Vagina (tissue), 2 donors: Measurements from ENCODE around the gene RUNX2. TPM values are rescaled to one million over a fixed set of nuclear protein-coding genes. Genes with fewer than 3 reads are reported as not detected.

ENCODE experiments used
- DNase-seq, 2 donors: peaks; one replicate each; pipeline ENCODE4 v3.0.0-alpha.2; 2017; ENCODE audit errors: extremely low spot score in 2 of 2
- H3K27ac ChIP-seq: fragments of 200-600 bp; sonication (generic); one replicate; pipeline ENCODE4 v1.5.1; 2019
- H3K27me3 ChIP-seq: fragments of 200-600 bp; sonication (generic); one replicate; pipeline ENCODE4 v1.5.1; 2019
- H3K36me3 ChIP-seq, 2 donors: fragments of 200-600 bp; sonication (generic); one replicate each; pipeline ENCODE4 v1.5.1; 2017 to 2019
- H3K4me1 ChIP-seq: fragments of 200-600 bp; sonication (generic); one replicate; pipeline ENCODE4 v1.5.1; 2019
- H3K4me3 ChIP-seq, 2 donors: fragments of 200-600 bp; sonication (generic); 1 replicate in 1 of 2; 2 replicates in 1 of 2; pipeline ENCODE4 v1.5.1; 2016 to 2019
- H3K9me3 ChIP-seq: fragments of 200-600 bp; sonication (generic); one replicate; pipeline ENCODE4 v1.5.1; 2019
- POLR2A ChIP-seq, 2 donors: fragments of 450-650 bp; IDR thresholded peaks; one replicate each; pipeline ENCODE4 v1.6.1; 2017; ENCODE audit warnings: antibody characterized with exemption in 2 of 2, mild to moderate bottlenecking in 2 of 2, moderate library complexity in 2 of 2
- POLR2AphosphoS5 ChIP-seq, 2 donors: sonication (generic); formaldehyde crosslinking; IDR thresholded peaks; one replicate each; pipeline ENCODE4 v1.9.0; 2017; ENCODE audit warnings: antibody characterized with exemption in 2 of 2, mild to moderate bottlenecking in 2 of 2, low read depth in 1 of 2; ENCODE audit not compliant: insufficient read depth in 1 of 2
- intact Hi-C: fragments of 100-400 bp; cut with DNase I; formaldehyde crosslinking; loops from one replicate; pipeline ENCODE4 v1.15.1; 2023
- total RNA-seq: library from RNA; depleted of rRNA; stranded (reverse); fragments of >200 nt; gene quantifications from one replicate; pipeline ENCODE4 v1.2.3, GENCODE V29; 2016
- TF ChIP-seq, protein P1 (sequence below), 3 experiments: fragments of 450-650 bp in 2 of 3; fragments of 200-600 bp in 1 of 3; sonication (generic) in 1 of 3; IDR thresholded peaks; one replicate each; pipeline ENCODE4 v1.5.1; 2017 to 2019; ENCODE audit warnings: antibody characterized with exemption in 3 of 3, mild to moderate bottlenecking in 2 of 3, moderate library complexity in 2 of 3

The RUNX2 gene
- total RNA-seq, 1 donor from 2014 or later = 13.0 TPM

DNA sequence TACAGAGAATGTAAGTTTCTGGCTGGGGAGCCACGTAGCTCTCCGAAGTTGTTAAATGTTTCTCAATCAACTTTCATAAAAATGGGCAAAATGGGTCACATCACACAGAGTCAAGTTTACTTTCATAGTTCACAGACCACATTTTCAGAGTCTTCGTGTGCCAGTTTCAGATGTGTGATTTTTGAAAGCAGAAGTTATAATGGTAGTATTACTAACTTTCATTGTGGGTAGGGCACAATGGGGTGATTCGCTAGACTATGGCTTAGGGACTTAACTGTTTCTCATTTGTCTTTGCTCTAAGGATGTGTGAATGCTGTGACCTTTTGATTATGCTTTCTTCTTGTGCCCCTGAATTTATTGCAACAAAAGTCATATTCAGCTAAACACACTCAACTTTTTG lies 158.6 kb downstream of the RUNX2 start:
- Histone ChIP-seq H3K36me3 (no peaks in the 10 kb centered on the region), H3K27me3 (no peaks in the 10 kb centered on the region), H3K9me3 (no peaks in the 10 kb centered on the region), H3K4me3 (no peak overlapping the region), H3K27ac (no peak overlapping the region), H3K4me1 (peaks cover 17% of the 10 kb centered on the region)
- no peak for DNase-seq
- intact Hi-C loops = no loop called here
- TF ChIP-seq, protein P1, sequence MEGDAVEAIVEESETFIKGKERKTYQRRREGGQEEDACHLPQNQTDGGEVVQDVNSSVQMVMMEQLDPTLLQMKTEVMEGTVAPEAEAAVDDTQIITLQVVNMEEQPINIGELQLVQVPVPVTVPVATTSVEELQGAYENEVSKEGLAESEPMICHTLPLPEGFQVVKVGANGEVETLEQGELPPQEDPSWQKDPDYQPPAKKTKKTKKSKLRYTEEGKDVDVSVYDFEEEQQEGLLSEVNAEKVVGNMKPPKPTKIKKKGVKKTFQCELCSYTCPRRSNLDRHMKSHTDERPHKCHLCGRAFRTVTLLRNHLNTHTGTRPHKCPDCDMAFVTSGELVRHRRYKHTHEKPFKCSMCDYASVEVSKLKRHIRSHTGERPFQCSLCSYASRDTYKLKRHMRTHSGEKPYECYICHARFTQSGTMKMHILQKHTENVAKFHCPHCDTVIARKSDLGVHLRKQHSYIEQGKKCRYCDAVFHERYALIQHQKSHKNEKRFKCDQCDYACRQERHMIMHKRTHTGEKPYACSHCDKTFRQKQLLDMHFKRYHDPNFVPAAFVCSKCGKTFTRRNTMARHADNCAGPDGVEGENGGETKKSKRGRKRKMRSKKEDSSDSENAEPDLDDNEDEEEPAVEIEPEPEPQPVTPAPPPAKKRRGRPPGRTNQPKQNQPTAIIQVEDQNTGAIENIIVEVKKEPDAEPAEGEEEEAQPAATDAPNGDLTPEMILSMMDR (IDR thresholded peaks at IDR 0.05) = no peak
- TF ChIP-seq POLR2A (IDR thresholded peaks at IDR 0.05) (no peak), POLR2AphosphoS5 (IDR thresholded peaks at IDR 0.05; ENCODE audit: insufficient read depth in 1 of 2, low read depth in 1 of 2) (no peak)

DNA sequence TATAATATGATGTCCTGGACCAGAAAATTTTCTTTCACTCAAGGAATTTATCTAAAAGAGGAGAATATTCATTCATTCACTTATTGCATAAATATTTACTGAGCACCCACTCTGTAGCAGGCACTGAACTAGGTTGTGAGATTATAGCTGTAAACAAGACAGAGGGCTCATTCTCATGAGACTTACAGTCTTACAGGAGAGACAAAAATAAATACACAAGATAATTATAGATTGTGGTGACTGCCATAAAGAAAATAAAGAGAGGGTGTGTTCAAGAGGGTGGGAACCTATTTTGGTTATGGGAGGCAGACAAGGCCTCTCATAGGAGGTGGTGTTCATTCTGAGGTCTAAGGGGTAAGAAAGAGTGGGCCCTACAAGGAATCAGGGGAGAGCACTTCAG lies 159.5 kb downstream of the RUNX2 start:
- DNase-seq = no peak
- Histone ChIP-seq H3K4me1 (peaks cover 12% of the 10 kb centered on the region), H3K36me3 (no peaks in the 10 kb centered on the region), H3K9me3 (no peaks in the 10 kb centered on the region), H3K27ac (no peak overlapping the region), H3K27me3 (no peaks in the 10 kb centered on the region), H3K4me3 (no peak overlapping the region)
- TF ChIP-seq POLR2A (IDR thresholded peaks at IDR 0.05) (no peak), POLR2AphosphoS5 (IDR thresholded peaks at IDR 0.05; ENCODE audit: insufficient read depth in 1 of 2, low read depth in 1 of 2) (no peak)
- TF ChIP-seq, protein P1 (IDR thresholded peaks at IDR 0.05) = no peak
- intact Hi-C loops = no loop called here

DNA sequence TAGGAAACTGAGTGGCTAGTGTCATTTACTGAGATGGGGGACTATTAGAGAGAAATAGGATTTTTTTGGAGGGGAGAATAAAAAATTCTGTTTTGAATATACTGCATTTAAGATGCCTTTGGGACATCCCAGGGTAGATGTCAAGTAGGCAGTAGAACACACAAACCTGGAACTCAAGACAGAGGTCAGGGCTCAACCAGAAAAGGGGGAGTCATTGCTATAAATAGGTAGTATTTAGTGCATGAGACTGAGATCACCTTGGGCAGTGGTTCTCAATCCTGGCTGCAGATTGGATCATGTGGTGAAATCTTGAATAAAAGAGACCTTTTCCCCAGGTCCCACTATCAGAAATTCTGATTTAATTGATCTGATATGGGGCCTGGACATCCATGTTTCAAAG lies 160.1 kb downstream of the RUNX2 start:
- Histone ChIP-seq H3K4me1 (peaks cover 9% of the 10 kb centered on the region), H3K9me3 (no peaks in the 10 kb centered on the region), H3K36me3 (no peaks in the 10 kb centered on the region), H3K4me3 (no peak overlapping the region), H3K27me3 (no peaks in the 10 kb centered on the region), H3K27ac (no peak overlapping the region)
- TF ChIP-seq, protein P1 (IDR thresholded peaks at IDR 0.05) = no peak
- TF ChIP-seq POLR2AphosphoS5 (IDR thresholded peaks at IDR 0.05; ENCODE audit: insufficient read depth in 1 of 2, low read depth in 1 of 2) (no peak), POLR2A (IDR thresholded peaks at IDR 0.05) (no peak)
- intact Hi-C loops = no loop called here
- DNase-seq = no peak

DNA sequence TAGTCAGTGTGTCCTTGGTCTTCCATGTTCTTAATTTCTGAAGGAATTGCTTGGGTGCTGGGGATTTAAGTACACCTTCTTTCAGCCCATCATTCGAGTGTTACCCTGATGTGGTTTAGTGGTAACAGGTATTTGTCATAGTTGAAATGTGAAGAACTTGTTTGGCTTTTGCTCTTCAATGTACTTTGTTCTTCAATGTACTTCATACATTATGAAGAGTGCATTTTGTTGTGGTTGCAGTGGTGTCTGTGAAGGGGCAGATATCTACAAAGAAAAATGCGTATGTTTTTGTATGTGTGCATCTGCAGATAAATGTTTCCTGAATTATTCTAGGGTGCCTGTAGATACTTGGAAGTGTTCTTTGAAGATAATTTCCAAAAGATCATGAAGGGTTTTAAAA lies 160.8 kb downstream of the RUNX2 start:
- peaks cover 2% of the 10 kb centered on the region for H3K4me1 ChIP-seq
- no peaks in the 10 kb centered on the region for H3K9me3 ChIP-seq
- TF ChIP-seq POLR2AphosphoS5 (IDR thresholded peaks at IDR 0.05; ENCODE audit: insufficient read depth in 1 of 2, low read depth in 1 of 2) = no peak
- TF ChIP-seq, protein P1 (IDR thresholded peaks at IDR 0.05) = no peak
- TF ChIP-seq POLR2A (IDR thresholded peaks at IDR 0.05) = no peak
- no peak for DNase-seq
- intact Hi-C loops = no loop called here
- H3K4me3 ChIP-seq = no peak overlapping the region
- H3K27me3 ChIP-seq = no peaks in the 10 kb centered on the region
- H3K36me3 ChIP-seq = no peaks in the 10 kb centered on the region
- no peak overlapping the region for H3K27ac ChIP-seq

DNA sequence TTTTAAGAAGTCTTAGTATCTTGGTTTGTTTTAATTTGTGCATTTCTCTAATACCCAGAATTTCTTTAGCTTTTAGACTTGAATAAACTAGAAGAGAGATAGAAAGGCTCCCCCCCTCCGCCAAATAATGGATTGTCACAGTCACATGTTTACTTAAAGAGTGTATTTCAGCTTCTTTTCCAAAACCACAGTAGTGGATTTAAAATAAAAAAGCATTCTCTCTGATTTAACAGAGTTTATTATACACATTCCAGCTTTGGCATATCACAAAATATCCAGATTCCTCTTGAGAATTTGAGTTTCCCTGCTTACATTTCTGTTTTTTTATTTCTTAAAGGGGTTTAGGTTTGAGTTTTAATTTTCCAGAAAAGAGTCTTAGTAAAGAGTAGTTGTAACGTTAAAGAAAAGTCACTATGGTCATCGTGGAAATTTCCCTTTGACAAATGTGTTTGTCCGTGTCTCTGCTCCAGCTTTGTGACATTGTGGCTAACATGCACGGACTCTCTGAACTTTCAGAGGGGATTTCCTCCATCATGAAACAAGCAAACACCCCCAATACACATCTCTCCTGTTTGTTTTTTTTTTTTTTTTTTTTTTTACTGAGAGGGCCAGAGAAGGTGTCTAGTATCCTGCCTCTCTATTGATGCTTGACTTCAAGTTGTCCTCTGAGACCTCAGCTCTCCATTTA lies 163.1 kb downstream of the RUNX2 start:
- DNase-seq = no peak
- Histone ChIP-seq H3K36me3 (no peaks in the 10 kb centered on the region), H3K9me3 (no peaks in the 10 kb centered on the region), H3K27me3 (no peaks in the 10 kb centered on the region), H3K4me1 (no peaks in the 10 kb centered on the region), H3K4me3 (no peak overlapping the region), H3K27ac (no peak overlapping the region)
- TF ChIP-seq POLR2A (IDR thresholded peaks at IDR 0.05) = no peak
- no peak for TF ChIP-seq POLR2AphosphoS5 (IDR thresholded peaks at IDR 0.05; ENCODE audit: insufficient read depth in 1 of 2, low read depth in 1 of 2)
- TF ChIP-seq, protein P1 (IDR thresholded peaks at IDR 0.05) = no peak
- intact Hi-C loops = no loop called here
